A673 (cell line): ENCODE results near the gene CCDC54. TPM values are rescaled to one million over a fixed set of nuclear protein-coding genes. Genes with fewer than 3 reads are reported as not detected.

Experiments used
- BruUV-seq: library from RNA; stranded (reverse); fragments of 400-500 nt; replicated peaks from 2 replicates; lab custom pipeline; 2021; lab: Mats Ljungman, UMichigan
- CTCF ChIA-PET: fragments of 300-600 bp; sonication (Branson Sonifier 250); formaldehyde crosslinking; loops from one replicate; lab custom pipeline; 2022; ENCODE audit warnings: antibody characterized with exemption; lab: Charles Lee
- POLR2A ChIA-PET: fragments of 300-600 bp; sonication (Branson Sonifier 250); formaldehyde crosslinking; loops from one replicate; lab custom pipeline; 2022; ENCODE audit warnings: antibody characterized with exemption; ENCODE audit not compliant: low non-redundant PET; lab: Charles Lee
- DNase-seq: peaks from one replicate; pipeline ENCODE4 v3.0.0-alpha.2; 2015; ENCODE audit warnings: low spot score
- H3K27ac ChIP-seq: fragments of 200-600 bp; sonication (generic); 2 replicates; pipeline ENCODE4 v1.5.1; 2016; ENCODE audit warnings: mixed run types, low read depth, mild to moderate bottlenecking, mixed read lengths, antibody characterized with exemption, low read length; ENCODE audit not compliant: poor library complexity, severe bottlenecking
- H3K27me3 ChIP-seq: fragments of 200-600 bp; sonication (generic); replicated peaks from 2 replicates; pipeline ENCODE4 v1.6.1; 2017; ENCODE audit warnings: mixed run types, low read depth, mild to moderate bottlenecking, mixed read lengths, antibody characterized with exemption, low read length; ENCODE audit not compliant: insufficient read depth, poor library complexity
- H3K36me3 ChIP-seq: fragments of 200-600 bp; sonication (generic); 2 replicates; pipeline ENCODE4 v1.6.1; 2016; ENCODE audit warnings: mixed run types, mild to moderate bottlenecking, mixed read lengths, antibody characterized with exemption, low read length; ENCODE audit not compliant: insufficient read depth, poor library complexity, severe bottlenecking
- H3K4me1 ChIP-seq: fragments of 200-600 bp; sonication (generic); 2 replicates; pipeline ENCODE4 v1.6.1; 2017; ENCODE audit warnings: mixed run types, mild to moderate bottlenecking, mixed read lengths, antibody characterized with exemption, low read length; ENCODE audit not compliant: insufficient read depth, poor library complexity, severe bottlenecking
- H3K4me3 ChIP-seq: fragments of 200-600 bp; sonication (generic); 2 replicates; pipeline ENCODE4 v1.5.1; 2016; ENCODE audit warnings: low read depth, mixed run types, mild to moderate bottlenecking, mixed read lengths, low read length; ENCODE audit not compliant: poor library complexity, severe bottlenecking
- H3K9me3 ChIP-seq: fragments of 200-600 bp; sonication (generic); 2 replicates; pipeline ENCODE4 v1.6.1; 2016; ENCODE audit warnings: mixed run types, low read depth, mild to moderate bottlenecking, mixed read lengths, antibody characterized with exemption, low read length; ENCODE audit not compliant: poor library complexity, severe bottlenecking
- EZH2 ChIP-seq: fragments of 200-600 bp; sonication (generic); IDR thresholded peaks from 2 replicates; pipeline ENCODE4 v1.6.1; 2017; ENCODE audit warnings: borderline replicate concordance, low read depth, mild to moderate bottlenecking, mixed read lengths, antibody characterized with exemption, low read length; ENCODE audit not compliant: poor library complexity, severe bottlenecking
- intact Hi-C: fragments of 100-400 bp; cut with micrococcal nuclease; formaldehyde crosslinking; loops from one replicate; pipeline ENCODE4 v1.10.0; 2022; ENCODE audit not compliant: unreplicated experiment
- total RNA-seq: library from RNA; stranded (reverse); gene quantifications from 2 replicates; pipeline ENCODE4 v1.2.3, GENCODE V29; 2021
- TF ChIP-seq, protein P1 (sequence below): fragments of 300-800, 200-600 bp; sonication (generic); conservative IDR thresholded peaks from 2 replicates; pipeline ENCODE4 v1.5.1; 2017; ENCODE audit warnings: low read depth, mild to moderate bottlenecking, antibody characterized with exemption, low read length, moderate library complexity, mixed read lengths

CCDC54 gene
- total RNA-seq, 1 experiment from 2014 or later = not detected

DNA sequence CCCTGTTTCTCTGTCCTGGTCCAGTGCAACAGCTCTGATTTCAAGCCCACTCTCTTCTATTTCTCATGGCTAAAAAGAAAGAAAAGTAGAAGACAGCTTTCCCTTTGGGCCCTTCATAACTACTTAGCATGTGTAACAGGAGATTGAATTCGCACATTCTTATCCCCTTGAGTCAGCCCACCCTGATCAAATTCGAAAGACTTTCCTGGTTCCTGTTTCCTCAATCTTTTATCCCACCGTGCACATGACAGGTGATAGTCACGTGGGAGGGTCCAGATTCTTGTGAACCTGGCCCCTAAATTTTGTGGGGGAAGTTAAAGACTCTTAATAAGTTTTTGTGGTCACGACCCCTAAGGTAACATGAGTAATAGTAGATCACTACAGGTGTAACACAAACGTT is 4.7 kb upstream of the CCDC54 start:
- POLR2A ChIA-PET = no interaction called here
- CTCF ChIA-PET = no interaction called here
- intact Hi-C loops = no loop called here
- no peak overlapping the region for H3K27ac ChIP-seq
- H3K4me1 ChIP-seq = no peaks in the 10 kb centered on the region
- no peak for DNase-seq
- no TSS peak for BruUV-seq
- H3K36me3 ChIP-seq = no peaks in the 10 kb centered on the region
- no peak overlapping the region for H3K4me3 ChIP-seq
- H3K9me3 ChIP-seq = no peaks in the 10 kb centered on the region
- no peaks in the 10 kb centered on the region for H3K27me3 ChIP-seq
- TF ChIP-seq, protein P1, sequence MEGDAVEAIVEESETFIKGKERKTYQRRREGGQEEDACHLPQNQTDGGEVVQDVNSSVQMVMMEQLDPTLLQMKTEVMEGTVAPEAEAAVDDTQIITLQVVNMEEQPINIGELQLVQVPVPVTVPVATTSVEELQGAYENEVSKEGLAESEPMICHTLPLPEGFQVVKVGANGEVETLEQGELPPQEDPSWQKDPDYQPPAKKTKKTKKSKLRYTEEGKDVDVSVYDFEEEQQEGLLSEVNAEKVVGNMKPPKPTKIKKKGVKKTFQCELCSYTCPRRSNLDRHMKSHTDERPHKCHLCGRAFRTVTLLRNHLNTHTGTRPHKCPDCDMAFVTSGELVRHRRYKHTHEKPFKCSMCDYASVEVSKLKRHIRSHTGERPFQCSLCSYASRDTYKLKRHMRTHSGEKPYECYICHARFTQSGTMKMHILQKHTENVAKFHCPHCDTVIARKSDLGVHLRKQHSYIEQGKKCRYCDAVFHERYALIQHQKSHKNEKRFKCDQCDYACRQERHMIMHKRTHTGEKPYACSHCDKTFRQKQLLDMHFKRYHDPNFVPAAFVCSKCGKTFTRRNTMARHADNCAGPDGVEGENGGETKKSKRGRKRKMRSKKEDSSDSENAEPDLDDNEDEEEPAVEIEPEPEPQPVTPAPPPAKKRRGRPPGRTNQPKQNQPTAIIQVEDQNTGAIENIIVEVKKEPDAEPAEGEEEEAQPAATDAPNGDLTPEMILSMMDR = no peak
- TF ChIP-seq EZH2 = no peak

DNA sequence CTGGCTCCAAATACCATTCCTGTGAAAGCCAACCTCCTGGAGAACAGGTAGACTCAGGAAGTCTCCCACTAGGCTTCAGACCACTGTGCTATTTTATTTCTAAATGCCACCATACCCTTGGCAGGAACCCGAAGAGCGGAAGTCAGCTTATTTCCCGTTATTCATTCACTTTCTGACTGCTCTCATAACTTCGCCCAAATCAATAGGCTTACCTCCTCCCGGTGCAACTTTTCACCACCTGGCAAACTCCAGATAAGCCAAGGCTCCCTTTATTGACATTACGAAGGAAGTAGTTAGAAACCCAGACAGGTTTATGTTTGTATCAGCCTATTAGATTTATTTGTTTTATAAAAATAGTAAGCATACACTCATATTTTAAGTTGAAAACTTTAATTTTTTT is 3.3 kb upstream of the CCDC54 start:
- Histone ChIP-seq H3K4me3 (no peak overlapping the region), H3K4me1 (no peaks in the 10 kb centered on the region), H3K36me3 (no peaks in the 10 kb centered on the region), H3K27me3 (no peaks in the 10 kb centered on the region), H3K9me3 (no peaks in the 10 kb centered on the region), H3K27ac (no peak overlapping the region)
- DNase-seq = no peak
- TF ChIP-seq, protein P1 = no peak
- TF ChIP-seq EZH2 = no peak
- intact Hi-C loops = no loop called here
- ChIA-PET CTCF (no interaction called here), POLR2A (no interaction called here)
- no TSS peak for BruUV-seq

DNA sequence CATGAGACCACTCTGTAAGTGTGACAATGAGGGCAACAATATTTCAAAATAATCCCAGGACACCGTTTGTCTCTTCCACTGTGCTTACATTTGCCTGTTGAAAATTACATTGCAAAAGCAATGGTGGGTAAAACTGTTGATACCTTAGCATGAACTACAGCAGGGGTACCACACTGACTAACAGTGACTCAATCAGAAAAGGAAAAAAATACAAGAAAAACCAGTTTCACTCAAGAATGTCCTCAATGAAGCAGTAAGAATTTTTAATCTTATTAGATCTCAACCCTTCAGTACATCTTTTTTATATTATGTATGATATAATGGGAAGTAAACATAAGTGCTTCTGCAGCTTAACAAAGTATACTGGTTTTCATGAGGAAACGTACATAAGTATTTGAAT is 1.6 kb upstream of the CCDC54 start:
- TF ChIP-seq EZH2 = no peak
- TF ChIP-seq, protein P1 = no peak
- POLR2A ChIA-PET = no interaction called here
- intact Hi-C loops = no loop called here
- BruUV-seq = no TSS peak
- Histone ChIP-seq H3K27ac (no peak overlapping the region), H3K4me1 (no peaks in the 10 kb centered on the region), H3K4me3 (no peak overlapping the region), H3K36me3 (no peaks in the 10 kb centered on the region), H3K9me3 (no peaks in the 10 kb centered on the region), H3K27me3 (no peaks in the 10 kb centered on the region)
- CTCF ChIA-PET = no interaction called here
- DNase-seq = no peak
